ENCODE measurements around the gene KRTAP5-10.
A peak's percentile ranks its signal among the peaks of the same experiment; 100 is the strongest.
"Not testable (repeated sequence)": the region's sequence is repeated elsewhere in the genome, so short reads cannot be mapped to it uniquely, and the experiment has no call there.

The KRTAP5-10 gene

GRCh38 chr11:71572811-71573210, 7.4 kb downstream of the KRTAP5-10 start:
- TF ChIP-seq POLR2AphosphoS5 (IDR thresholded peaks at IDR 0.05; ENCODE audit: low read depth, low read length) (no peak), SPI1 (IDR thresholded peaks at IDR 0.05; ENCODE audit: low read depth, low read length) (no peak), POLR2A (IDR thresholded peaks at IDR 0.05; ENCODE audit: low read depth, low read length) (no peak), PAX5 (IDR thresholded peaks at IDR 0.05; ENCODE audit: insufficient read depth, low read length, severe bottlenecking) (no peak), POU2F2 (IDR thresholded peaks at IDR 0.05; ENCODE audit: low read depth, low read length) (no peak), TAF1 (IDR thresholded peaks at IDR 0.05; ENCODE audit: low read depth, low read length) (no peak)
- DNase-seq (ENCODE audit: insufficient read length, low spot score): no peak

GRCh38 chr11:71574418-71574817, 9.1 kb downstream of the KRTAP5-10 start:
- TF ChIP-seq PAX5 (IDR thresholded peaks at IDR 0.05; ENCODE audit: insufficient read depth, low read length, severe bottlenecking) (no peak), POU2F2 (IDR thresholded peaks at IDR 0.05; ENCODE audit: low read depth, low read length) (no peak), TAF1 (IDR thresholded peaks at IDR 0.05; ENCODE audit: low read depth, low read length) (no peak), POLR2AphosphoS5 (IDR thresholded peaks at IDR 0.05; ENCODE audit: low read depth, low read length) (no peak), POLR2A (IDR thresholded peaks at IDR 0.05; ENCODE audit: low read depth, low read length) (no peak), SPI1 (IDR thresholded peaks at IDR 0.05; ENCODE audit: low read depth, low read length) (no peak)
- DNase-seq (ENCODE audit: insufficient read length, low spot score) (no peak), FAIRE-seq (no peak)

More at GRCh38 chr11:71572811-71573210, 7.4 kb downstream of the KRTAP5-10 start:
- FAIRE-seq: no peak

- TF ChIP-seq PAX5 (IDR thresholded peaks at IDR 0.05; ENCODE audit: insufficient read depth, low read length, severe bottlenecking) (no peak), POLR2A (IDR thresholded peaks at IDR 0.05; ENCODE audit: low read depth, low read length) (no peak), POU2F2 (IDR thresholded peaks at IDR 0.05; ENCODE audit: low read depth, low read length) (no peak), POLR2AphosphoS5 (IDR thresholded peaks at IDR 0.05; ENCODE audit: low read depth, low read length) (no peak)
- DNase-seq (ENCODE audit: insufficient read length, low spot score) (no peak), FAIRE-seq (no peak)
Measured at GRCh38 chr11:71575723-71576424, 10.5 kb downstream of the KRTAP5-10 start.

GRCh38 chr11:71576688-71577465, 11.5 kb downstream of the KRTAP5-10 start:
- not testable (repeated sequence) for DNase-seq (ENCODE audit: insufficient read length, low spot score); FAIRE-seq

GRCh38 chr11:71577469-71578004, 12.2 kb downstream of the KRTAP5-10 start:
- FAIRE-seq (no peak), DNase-seq (ENCODE audit: insufficient read length, low spot score) (no peak)
- TF ChIP-seq POU2F2 (IDR thresholded peaks at IDR 0.05; ENCODE audit: low read depth, low read length) (no peak), POLR2A (IDR thresholded peaks at IDR 0.05; ENCODE audit: low read depth, low read length) (no peak), SPI1 (IDR thresholded peaks at IDR 0.05; ENCODE audit: low read depth, low read length) (no peak), PAX5 (IDR thresholded peaks at IDR 0.05; ENCODE audit: insufficient read depth, low read length, severe bottlenecking) (no peak), POLR2AphosphoS5 (IDR thresholded peaks at IDR 0.05; ENCODE audit: low read depth, low read length) (no peak), TAF1 (IDR thresholded peaks at IDR 0.05; ENCODE audit: low read depth, low read length) (no peak)

GRCh38 chr11:71579513-71579912, 14.2 kb downstream of the KRTAP5-10 start:
- DNase-seq (ENCODE audit: insufficient read length, low spot score); FAIRE-seq: not testable (repeated sequence)

- peak; percentile 43 for DNase-seq (ENCODE audit: insufficient read length, low spot score)
- no peak for FAIRE-seq
- no peak for TF ChIP-seq PAX5 (IDR thresholded peaks at IDR 0.05; ENCODE audit: insufficient read depth, low read length, severe bottlenecking)
- TF ChIP-seq POLR2AphosphoS5 (IDR thresholded peaks at IDR 0.05; ENCODE audit: low read depth, low read length): no peak
- TF ChIP-seq SPI1 (IDR thresholded peaks at IDR 0.05; ENCODE audit: low read depth, low read length): no peak
- TF ChIP-seq POLR2A (IDR thresholded peaks at IDR 0.05; ENCODE audit: low read depth, low read length): no peak
- no peak for TF ChIP-seq TAF1 (IDR thresholded peaks at IDR 0.05; ENCODE audit: low read depth, low read length)
- no peak for TF ChIP-seq POU2F2 (IDR thresholded peaks at IDR 0.05; ENCODE audit: low read depth, low read length)
Measured at GRCh38 chr11:71580057-71581003, 15.0 kb downstream of the KRTAP5-10 start.

- TF ChIP-seq SPI1 (IDR thresholded peaks at IDR 0.05; ENCODE audit: low read depth, low read length) (no peak), POLR2A (IDR thresholded peaks at IDR 0.05; ENCODE audit: low read depth, low read length) (no peak), POU2F2 (IDR thresholded peaks at IDR 0.05; ENCODE audit: low read depth, low read length) (no peak), POLR2AphosphoS5 (IDR thresholded peaks at IDR 0.05; ENCODE audit: low read depth, low read length) (no peak), TAF1 (IDR thresholded peaks at IDR 0.05; ENCODE audit: low read depth, low read length) (no peak), PAX5 (IDR thresholded peaks at IDR 0.05; ENCODE audit: insufficient read depth, low read length, severe bottlenecking) (no peak)
- DNase-seq (ENCODE audit: insufficient read length, low spot score): no peak
- FAIRE-seq: no peak
Measured at GRCh38 chr11:71581826-71582225, 16.5 kb downstream of the KRTAP5-10 start.

- DNase-seq (ENCODE audit: insufficient read length, low spot score): no peak
- TF ChIP-seq PAX5 (IDR thresholded peaks at IDR 0.05; ENCODE audit: insufficient read depth, low read length, severe bottlenecking): no peak
- no peak for TF ChIP-seq POLR2AphosphoS5 (IDR thresholded peaks at IDR 0.05; ENCODE audit: low read depth, low read length)
- TF ChIP-seq POU2F2 (IDR thresholded peaks at IDR 0.05; ENCODE audit: low read depth, low read length): no peak
- TF ChIP-seq TAF1 (IDR thresholded peaks at IDR 0.05; ENCODE audit: low read depth, low read length): no peak
- no peak for TF ChIP-seq SPI1 (IDR thresholded peaks at IDR 0.05; ENCODE audit: low read depth, low read length)
- no peak for TF ChIP-seq POLR2A (IDR thresholded peaks at IDR 0.05; ENCODE audit: low read depth, low read length)
- FAIRE-seq: no peak
Measured at GRCh38 chr11:71582309-71582895, 17.0 kb downstream of the KRTAP5-10 start, which contains the start of gene KRTAP5-11. TSS of gene KRTAP5-11 (minus strand) at chr11:71582875. CDS start at chr11:71582837, 38 bp downstream.

- FAIRE-seq; DNase-seq (ENCODE audit: insufficient read length, low spot score): not testable (repeated sequence)
Measured at GRCh38 chr11:71582969-71583368, 17.6 kb downstream of the KRTAP5-10 start.

GRCh38 chr11:71585673-71586072, 20.3 kb downstream of the KRTAP5-10 start:
- not testable (repeated sequence) for FAIRE-seq; DNase-seq (ENCODE audit: insufficient read length, low spot score)

- not testable (repeated sequence) for DNase-seq (ENCODE audit: insufficient read length, low spot score); FAIRE-seq
Measured at GRCh38 chr11:71588314-71588713, 23.0 kb downstream of the KRTAP5-10 start.

- not testable (repeated sequence) for FAIRE-seq; DNase-seq (ENCODE audit: insufficient read length, low spot score)
Measured at GRCh38 chr11:71588822-71589545, 23.6 kb downstream of the KRTAP5-10 start.
